ENCODE measurements around the gene SYNDIG1L.
"Not testable (repeated sequence)": the region's sequence is repeated elsewhere in the genome, so short reads cannot be mapped to it uniquely, and the experiment has no call there.

SYNDIG1L gene

GRCh38 chr14:74401504-74402241, 24.3 kb downstream of the SYNDIG1L start:
- peak; percentile 22 for DNase-seq

GRCh38 chr14:74400919-74401503, 25.0 kb downstream of the SYNDIG1L start:
- DNase-seq = no peak

- DNase-seq = peak; percentile 33
These were observed 25.9 kb downstream of the SYNDIG1L start for GRCh38 chr14:74400031-74400685.

GRCh38 chr14:74395094-74395493, 30.9 kb downstream of the SYNDIG1L start:
- DNase-seq = no peak

- no peak for DNase-seq
These were observed 31.5 kb downstream of the SYNDIG1L start for GRCh38 chr14:74394549-74394948.

- no peak for DNase-seq
These were observed 33.1 kb downstream of the SYNDIG1L start for GRCh38 chr14:74392616-74393570.

- no peak for DNase-seq
These were observed 34.5 kb downstream of the SYNDIG1L start for GRCh38 chr14:74391479-74391878.

GRCh38 chr14:74390505-74390904, 35.5 kb downstream of the SYNDIG1L start:
- not testable (repeated sequence) for DNase-seq

GRCh38 chr14:74389980-74390379, 36.0 kb downstream of the SYNDIG1L start:
- DNase-seq = no peak

GRCh38 chr14:74382231-74382630, 43.8 kb downstream of the SYNDIG1L start:
- DNase-seq = no peak

- DNase-seq = not testable (repeated sequence)
These were observed 44.4 kb downstream of the SYNDIG1L start for GRCh38 chr14:74381571-74381970.

GRCh38 chr14:74380845-74381244, 45.2 kb downstream of the SYNDIG1L start:
- no peak for DNase-seq

GRCh38 chr14:74380172-74380571, 45.8 kb downstream of the SYNDIG1L start:
- no peak for DNase-seq

- DNase-seq = no peak
These were observed 47.9 kb downstream of the SYNDIG1L start for GRCh38 chr14:74377976-74378690.

- DNase-seq = no peak
These were observed 57.6 kb downstream of the SYNDIG1L start for GRCh38 chr14:74368441-74368840.

- no peak for DNase-seq
These were observed 58.0 kb downstream of the SYNDIG1L start for GRCh38 chr14:74368026-74368425.

- no peak for DNase-seq
These were observed 61.6 kb downstream of the SYNDIG1L start for GRCh38 chr14:74364271-74364880.

GRCh38 chr14:74362361-74362915, 63.6 kb downstream of the SYNDIG1L start:
- DNase-seq = peak; percentile 81

GRCh38 chr14:74360163-74360562, 65.8 kb downstream of the SYNDIG1L start:
- DNase-seq = no peak

GRCh38 chr14:74358176-74358829, 67.7 kb downstream of the SYNDIG1L start:
- DNase-seq = no peak

- no peak for DNase-seq
These were observed 68.4 kb downstream of the SYNDIG1L start for GRCh38 chr14:74357585-74357984.

All from hematopoietic multipotent progenitor cell treated with erythropoietin and hydrocortisone succinate and interleukin-3 and kit ligand, for 6 days (in vitro differentiated cells).